Activated T-helper 17 cell treated with anti-CD3 and anti-CD28 coated beads, Interleukin-2, amount 50 U/mL, for 72 hours (primary cell): ENCODE results near the gene TENM4. TPM values are rescaled to one million over a fixed set of nuclear protein-coding genes. Genes with fewer than 3 reads are reported as not detected.
"Not testable (repeated sequence)": the region's sequence is repeated elsewhere in the genome, so short reads cannot be mapped to it uniquely, and the experiment has no call there.

Experiments
- ATAC-seq: fragments of 150-1000 bp; cut with Tn5 transposase; replicated peaks from 2 replicates; pipeline ENCODE4 v1.10.0; 2021; ENCODE audit warnings: mild to moderate bottlenecking, moderate library complexity
- H3K27ac Mint-ChIP-seq: one replicate; pipeline ENCODE4 v1.8.0; 2022; ENCODE audit warnings: mixed read lengths
- H3K27me3 Mint-ChIP-seq: one replicate; pipeline ENCODE4 v1.8.0; 2022; ENCODE audit warnings: mixed read lengths
- H3K36me3 Mint-ChIP-seq: one replicate; pipeline ENCODE4 v1.8.0; 2022; ENCODE audit warnings: low read depth, mild to moderate bottlenecking, mixed read lengths
- H3K4me1 Mint-ChIP-seq: one replicate; pipeline ENCODE4 v1.8.0; 2022; ENCODE audit warnings: mixed read lengths
- H3K4me3 Mint-ChIP-seq: one replicate; pipeline ENCODE4 v1.8.0; 2022; ENCODE audit warnings: mild to moderate bottlenecking, mixed read lengths
- H3K9me3 Mint-ChIP-seq: one replicate; pipeline ENCODE4 v1.8.0; 2022; ENCODE audit warnings: mixed read lengths
- total RNA-seq, 2 donors: library from RNA; stranded (reverse); gene quantifications; one replicate each; pipeline ENCODE4 v1.2.3, GENCODE V29; 2022

Gene TENM4
- total RNA-seq, 2 donors from 2014 or later = 0.15 TPM; not detected in 1

GRCh38 chr11:78981153-78981552 lies 459.7 kb downstream of the TENM4 start:
- H3K9me3 Mint-ChIP-seq = peaks cover 3% of the 10 kb centered on the region
- H3K36me3 Mint-ChIP-seq = no peaks in the 10 kb centered on the region
- no peak for ATAC-seq
- H3K4me1 Mint-ChIP-seq = no peaks in the 10 kb centered on the region
- H3K27ac Mint-ChIP-seq = no peak overlapping the region
- no peak overlapping the region for H3K4me3 Mint-ChIP-seq
- peaks cover 3% of the 10 kb centered on the region for H3K27me3 Mint-ChIP-seq

DNA sequence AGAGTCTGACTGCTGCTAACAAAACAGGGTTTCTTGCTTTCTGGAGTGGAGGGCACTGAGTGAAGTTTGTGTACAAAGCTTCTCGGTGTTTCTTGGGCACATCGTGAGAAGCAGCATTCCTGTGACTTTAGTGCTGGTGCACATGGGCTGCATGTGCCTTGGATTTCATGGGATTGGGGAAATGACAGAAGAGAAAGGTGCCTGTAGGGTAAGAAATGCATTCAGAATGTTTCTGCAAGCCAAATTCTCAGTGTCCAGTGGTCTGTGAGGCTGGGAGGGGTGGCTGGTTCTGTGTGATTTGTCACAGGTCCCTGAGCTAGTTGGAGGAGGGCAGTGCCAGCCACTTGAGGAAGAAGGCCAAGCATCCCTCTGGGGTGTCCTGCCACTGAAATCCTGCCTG lies 462.0 kb downstream of the TENM4 start:
- Mint-ChIP-seq H3K9me3 (peaks cover 3% of the 10 kb centered on the region), H3K4me3 (no peak overlapping the region), H3K27me3 (peaks cover 6% of the 10 kb centered on the region), H3K4me1 (no peaks in the 10 kb centered on the region), H3K27ac (no peak overlapping the region), H3K36me3 (no peaks in the 10 kb centered on the region)
- no peak for ATAC-seq

DNA sequence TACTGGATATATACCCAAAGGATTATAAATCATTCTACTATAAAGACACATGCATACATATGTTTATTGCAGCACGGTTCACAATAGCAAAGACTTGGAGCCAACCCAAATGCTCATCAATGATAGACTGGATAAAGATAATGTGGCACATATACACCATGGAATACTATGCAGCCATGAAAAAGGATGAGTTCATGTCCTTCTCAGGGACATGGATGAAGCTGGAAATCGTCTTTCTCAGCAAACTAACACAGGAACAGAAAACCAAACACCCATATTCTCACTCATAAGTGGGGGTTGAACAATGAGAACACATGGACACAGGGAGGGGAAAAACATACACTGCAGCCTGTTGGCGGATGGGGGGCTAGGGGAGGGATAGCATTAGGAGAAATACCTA lies 463.0 kb downstream of the TENM4 start:
- H3K4me1 Mint-ChIP-seq, H3K9me3 Mint-ChIP-seq, H3K36me3 Mint-ChIP-seq, ATAC-seq, H3K27ac Mint-ChIP-seq, H3K27me3 Mint-ChIP-seq, H3K4me3 Mint-ChIP-seq: not testable (repeated sequence)

DNA sequence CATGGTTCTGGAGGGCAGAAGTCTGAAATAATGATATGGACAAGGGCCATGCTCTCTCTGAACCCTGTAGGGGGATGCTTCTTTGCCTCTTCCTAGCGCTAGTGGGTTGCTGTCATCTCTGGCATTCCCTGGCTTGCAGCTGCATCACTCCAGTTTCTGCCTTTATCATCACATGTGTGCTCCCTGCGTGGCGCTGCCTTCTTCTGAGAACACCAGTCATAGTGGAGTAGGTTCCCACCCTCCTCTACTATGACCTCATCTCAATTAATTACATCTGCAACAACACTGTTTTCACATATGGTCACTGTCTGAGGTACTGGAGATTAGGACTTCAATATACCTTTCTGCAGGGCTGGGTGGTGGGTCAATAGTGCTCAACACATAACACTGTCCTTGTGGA lies 463.8 kb downstream of the TENM4 start:
- H3K9me3 Mint-ChIP-seq = peaks cover 3% of the 10 kb centered on the region
- no peaks in the 10 kb centered on the region for H3K36me3 Mint-ChIP-seq
- no peaks in the 10 kb centered on the region for H3K4me1 Mint-ChIP-seq
- peaks cover 6% of the 10 kb centered on the region for H3K27me3 Mint-ChIP-seq
- H3K27ac Mint-ChIP-seq = no peak overlapping the region
- no peak overlapping the region for H3K4me3 Mint-ChIP-seq
- ATAC-seq = no peak

DNA sequence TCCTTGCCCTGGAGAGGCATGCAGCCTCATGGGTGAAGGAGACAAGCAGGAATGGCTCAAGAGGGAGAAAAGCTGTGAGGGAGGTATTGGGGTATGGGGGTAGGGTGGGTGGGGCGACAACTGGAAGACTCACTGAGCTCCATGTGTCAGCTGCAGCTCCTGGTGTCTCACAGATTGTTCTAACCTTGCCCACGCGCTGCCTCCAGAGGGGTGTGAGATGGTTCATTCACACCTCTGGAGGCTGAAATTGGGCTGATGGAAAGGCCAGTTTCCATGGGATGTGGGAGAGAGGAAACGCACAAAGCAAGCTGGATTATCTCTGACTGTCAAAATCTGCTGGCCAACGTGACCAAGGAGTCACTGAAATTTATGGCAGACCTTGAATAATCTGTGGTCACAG lies 465.7 kb downstream of the TENM4 start:
- H3K36me3 Mint-ChIP-seq = no peaks in the 10 kb centered on the region
- peaks cover 10% of the 10 kb centered on the region for H3K27me3 Mint-ChIP-seq
- ATAC-seq = no peak
- H3K27ac Mint-ChIP-seq = no peak overlapping the region
- peaks cover 3% of the 10 kb centered on the region for H3K9me3 Mint-ChIP-seq
- H3K4me1 Mint-ChIP-seq = no peaks in the 10 kb centered on the region
- H3K4me3 Mint-ChIP-seq = no peak overlapping the region

DNA sequence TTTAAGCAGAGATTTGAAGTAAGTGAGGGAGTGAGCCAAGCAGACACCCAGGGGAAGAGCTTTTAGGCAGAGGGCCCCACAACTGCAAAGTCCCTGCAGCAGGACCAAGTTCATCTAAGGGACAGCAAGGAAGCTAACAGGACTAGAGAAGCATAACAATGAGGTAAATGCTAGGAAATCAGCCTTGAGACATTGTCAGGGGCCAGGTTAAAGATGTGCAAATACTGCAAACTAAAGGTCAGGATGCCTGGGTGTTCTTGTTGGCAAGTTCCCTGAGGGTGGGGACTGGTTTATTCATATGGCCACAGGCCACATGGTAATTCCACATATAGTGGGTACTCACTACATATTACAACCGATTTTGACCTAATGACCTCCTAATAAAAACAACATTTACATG lies 467.0 kb downstream of the TENM4 start:
- H3K4me3 Mint-ChIP-seq = no peak overlapping the region
- H3K9me3 Mint-ChIP-seq = peaks cover 3% of the 10 kb centered on the region
- H3K4me1 Mint-ChIP-seq = no peaks in the 10 kb centered on the region
- H3K27me3 Mint-ChIP-seq = peaks cover 12% of the 10 kb centered on the region
- H3K36me3 Mint-ChIP-seq = no peaks in the 10 kb centered on the region
- no peak overlapping the region for H3K27ac Mint-ChIP-seq
- no peak for ATAC-seq

- Mint-ChIP-seq H3K4me3 (no peak overlapping the region), H3K27me3 (peaks cover 19% of the 10 kb centered on the region), H3K36me3 (no peaks in the 10 kb centered on the region), H3K4me1 (no peaks in the 10 kb centered on the region), H3K27ac (no peak overlapping the region), H3K9me3 (peaks cover 3% of the 10 kb centered on the region)
- ATAC-seq = no peak
These were observed 468.2 kb downstream of the TENM4 start for GRCh38 chr11:78972590-78972989.

GRCh38 chr11:78972177-78972576 lies 468.7 kb downstream of the TENM4 start:
- no peak for ATAC-seq
- no peaks in the 10 kb centered on the region for H3K9me3 Mint-ChIP-seq

GRCh38 chr11:78967811-78968210 lies 473.0 kb downstream of the TENM4 start:
- no peak overlapping the region for H3K4me3 Mint-ChIP-seq

More at GRCh38 chr11:78972177-78972576, 468.7 kb downstream of the TENM4 start:
- Mint-ChIP-seq H3K4me3 (no peak overlapping the region), H3K27ac (no peak overlapping the region), H3K27me3 (peaks cover 18% of the 10 kb centered on the region), H3K36me3 (no peaks in the 10 kb centered on the region), H3K4me1 (no peaks in the 10 kb centered on the region)

DNA sequence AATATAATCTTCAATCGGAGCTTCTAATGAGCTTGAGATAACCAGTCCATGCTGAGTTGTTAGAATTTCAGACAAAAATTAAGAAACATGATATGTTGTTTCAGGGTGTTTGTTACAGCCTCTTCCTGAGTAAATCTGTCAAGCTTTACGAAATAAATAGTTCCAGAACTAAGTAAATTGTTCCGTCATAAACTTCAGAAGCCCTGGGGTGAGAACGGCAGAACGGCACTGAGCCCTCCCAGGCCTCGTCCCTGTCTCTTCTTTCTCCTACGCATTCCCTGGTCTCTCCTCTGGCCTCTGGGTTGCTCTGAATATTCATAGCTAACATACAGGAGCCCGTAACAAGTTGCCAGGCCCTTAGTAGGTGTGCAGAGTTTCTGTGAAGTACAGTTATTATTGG lies 475.4 kb downstream of the TENM4 start:
- Mint-ChIP-seq H3K36me3 (no peaks in the 10 kb centered on the region), H3K9me3 (no peaks in the 10 kb centered on the region), H3K4me3 (no peak overlapping the region), H3K27me3 (peaks cover 43% of the 10 kb centered on the region), H3K27ac (no peak overlapping the region), H3K4me1 (no peaks in the 10 kb centered on the region)
- no peak for ATAC-seq

More at GRCh38 chr11:78967811-78968210, 473.0 kb downstream of the TENM4 start:
- ATAC-seq = no peak
- H3K9me3 Mint-ChIP-seq = no peaks in the 10 kb centered on the region
- H3K4me1 Mint-ChIP-seq = no peaks in the 10 kb centered on the region
- H3K27ac Mint-ChIP-seq = no peak overlapping the region
- H3K36me3 Mint-ChIP-seq = no peaks in the 10 kb centered on the region
- peaks cover 35% of the 10 kb centered on the region for H3K27me3 Mint-ChIP-seq

GRCh38 chr11:78961937-78962701 lies 478.7 kb downstream of the TENM4 start:
- peaks cover 27% of the 10 kb centered on the region for H3K27me3 Mint-ChIP-seq
- no peak overlapping the region for H3K27ac Mint-ChIP-seq
- H3K4me3 Mint-ChIP-seq = no peak overlapping the region
- H3K9me3 Mint-ChIP-seq = no peaks in the 10 kb centered on the region
- H3K36me3 Mint-ChIP-seq = no peaks in the 10 kb centered on the region
- ATAC-seq = no peak
- H3K4me1 Mint-ChIP-seq = no peaks in the 10 kb centered on the region

DNA sequence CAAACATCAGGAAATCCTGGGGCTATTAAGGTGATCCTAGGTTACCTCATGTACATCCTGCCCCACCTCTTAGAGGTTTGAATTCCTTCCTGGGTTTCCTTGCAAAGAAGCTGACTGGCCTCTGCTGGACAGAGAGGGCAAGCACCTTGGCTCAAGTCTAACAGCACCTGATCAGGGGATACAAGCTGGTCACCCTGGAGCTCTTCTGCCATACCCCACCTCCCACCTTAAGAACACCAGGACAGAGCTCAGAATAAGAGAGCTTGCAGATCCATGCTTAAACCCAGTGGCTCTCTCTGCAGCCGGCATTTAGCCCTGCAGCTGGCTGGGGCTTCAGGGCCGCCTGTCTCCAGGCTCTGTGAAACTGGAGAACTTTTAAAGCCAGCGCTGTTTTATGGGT lies 479.6 kb downstream of the TENM4 start:
- Mint-ChIP-seq H3K4me3 (no peak overlapping the region), H3K27me3 (peaks cover 22% of the 10 kb centered on the region), H3K36me3 (no peaks in the 10 kb centered on the region), H3K27ac (no peak overlapping the region), H3K4me1 (no peaks in the 10 kb centered on the region), H3K9me3 (no peaks in the 10 kb centered on the region)
- no peak for ATAC-seq

GRCh38 chr11:78958444-78958843 lies 482.4 kb downstream of the TENM4 start:
- H3K9me3 Mint-ChIP-seq = no peaks in the 10 kb centered on the region
- no peak overlapping the region for H3K4me3 Mint-ChIP-seq
- no peak overlapping the region for H3K27ac Mint-ChIP-seq
- ATAC-seq = no peak
- no peaks in the 10 kb centered on the region for H3K36me3 Mint-ChIP-seq
- no peaks in the 10 kb centered on the region for H3K4me1 Mint-ChIP-seq
- peaks cover 17% of the 10 kb centered on the region for H3K27me3 Mint-ChIP-seq

DNA sequence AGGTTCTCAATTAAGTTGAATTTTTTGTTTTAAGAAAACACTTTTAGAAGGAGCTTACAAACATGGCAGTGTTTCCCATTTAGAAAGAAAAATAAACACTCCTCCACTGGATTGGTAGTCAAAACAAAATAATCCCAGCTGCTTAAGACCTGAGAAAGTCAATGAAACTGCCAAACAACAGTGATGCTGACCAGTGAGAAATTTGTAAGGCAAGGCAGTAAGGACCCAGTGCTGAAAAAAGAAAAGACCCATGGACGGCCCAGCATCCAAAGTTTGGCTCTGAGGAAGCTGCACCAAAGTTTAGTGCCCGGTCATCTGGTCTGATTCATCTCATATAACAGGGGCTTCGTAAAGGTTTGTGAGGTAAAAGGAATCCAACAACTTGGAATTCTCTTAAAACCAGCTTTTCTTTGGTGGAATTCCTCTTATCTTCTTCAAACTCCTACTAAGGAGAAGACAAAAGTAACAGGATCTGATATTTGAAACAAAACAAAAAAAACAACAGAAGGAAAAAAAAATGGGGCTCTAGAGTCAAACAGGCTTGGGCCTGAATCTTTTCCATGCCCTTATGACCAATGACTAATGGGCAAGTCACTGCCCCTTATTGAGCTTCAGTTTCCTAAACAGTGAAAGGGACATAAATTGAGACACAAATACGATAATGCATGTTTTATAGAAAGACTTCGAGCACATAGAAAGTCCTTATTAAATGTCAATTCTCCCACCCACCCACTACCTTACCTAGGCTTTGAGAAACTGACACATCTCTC lies 483.2 kb downstream of the TENM4 start:
- no peaks in the 10 kb centered on the region for H3K4me1 Mint-ChIP-seq
- no peak overlapping the region for H3K27ac Mint-ChIP-seq
- H3K9me3 Mint-ChIP-seq = no peaks in the 10 kb centered on the region
- H3K36me3 Mint-ChIP-seq = no peaks in the 10 kb centered on the region
- ATAC-seq = no peak
- H3K4me3 Mint-ChIP-seq = no peak overlapping the region
- H3K27me3 Mint-ChIP-seq = peaks cover 19% of the 10 kb centered on the region

DNA sequence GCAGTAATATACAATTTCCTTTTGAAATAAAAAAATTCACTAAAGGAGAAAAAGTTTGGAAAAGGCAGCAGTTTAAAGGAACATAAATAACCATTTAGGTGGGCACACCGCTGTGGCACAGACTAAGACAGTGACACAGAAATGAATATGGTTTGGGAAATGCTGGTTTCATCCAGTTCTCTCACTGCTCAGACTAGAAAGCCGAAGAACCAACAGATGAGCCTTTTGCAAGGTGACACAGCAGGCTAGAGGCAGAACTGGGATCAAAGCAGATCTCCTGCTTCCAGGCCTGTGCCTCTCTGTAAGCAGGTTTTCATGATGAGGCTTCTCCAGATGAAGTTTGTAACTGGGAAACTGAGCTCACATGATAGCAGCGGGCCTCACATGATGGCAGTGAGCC lies 486.1 kb downstream of the TENM4 start:
- no peak overlapping the region for H3K27ac Mint-ChIP-seq
- H3K27me3 Mint-ChIP-seq = peaks cover 20% of the 10 kb centered on the region
- no peaks in the 10 kb centered on the region for H3K4me1 Mint-ChIP-seq
- ATAC-seq = no peak
- no peak overlapping the region for H3K4me3 Mint-ChIP-seq
- H3K36me3 Mint-ChIP-seq = no peaks in the 10 kb centered on the region
- H3K9me3 Mint-ChIP-seq = no peaks in the 10 kb centered on the region
